Thyroid gland (tissue), 4 donors: ENCODE data around the gene NADK2. TPM values are rescaled to one million over a fixed set of nuclear protein-coding genes. Genes with fewer than 3 reads are reported as not detected.

Source experiments
- DNase-seq, 2 donors: peaks; one replicate each; pipeline ENCODE4 v3.0.0-alpha.2; 2019
- H3K27ac ChIP-seq, 3 donors: fragments of 200-600 bp; sonication (generic); 1 replicate in 2 of 3; 2 replicates in 1 of 3; pipeline ENCODE4 v1.5.1; 2016 to 2019; ENCODE audit warnings: mild to moderate bottlenecking in 1 of 3, moderate library complexity in 1 of 3
- H3K27me3 ChIP-seq: fragments of 200-600 bp; sonication (generic); one replicate; pipeline ENCODE4 v1.5.1; 2019
- H3K36me3 ChIP-seq, 2 donors: fragments of 200-600 bp; sonication (generic); one replicate each; pipeline ENCODE4 v1.5.1; 2016 to 2019
- H3K4me1 ChIP-seq, 2 donors: fragments of 200-600 bp; sonication (generic); one replicate each; pipeline ENCODE4 v1.5.1; 2017 to 2019
- H3K4me3 ChIP-seq, 3 donors: fragments of 200-600 bp; sonication (generic); replicated peaks in 1 of 3; 1 replicate in 2 of 3; 2 replicates in 1 of 3; pipeline ENCODE4 v1.5.1; 2016; ENCODE audit warnings: mild to moderate bottlenecking in 1 of 3
- H3K9me3 ChIP-seq: fragments of 200-600 bp; sonication (generic); one replicate; pipeline ENCODE4 v1.5.1; 2017
- POLR2A ChIP-seq, 2 donors: fragments of 450-650 bp; IDR thresholded peaks; one replicate each; pipeline ENCODE4 v1.6.1; 2017; ENCODE audit warnings: antibody characterized with exemption in 2 of 2, mild to moderate bottlenecking in 2 of 2, moderate library complexity in 1 of 2
- WGBS, 2 donors: methylation state at CpG; one replicate each; pipeline ENCODE4 v1.1.5; 2017; 5-methylcytosine and 5-hydroxymethylcytosine counted together
- intact Hi-C: fragments of 100-400 bp; cut with DNase I; formaldehyde crosslinking; loops from one replicate; pipeline ENCODE4 v1.15.1; 2023
- total RNA-seq, 4 donors: library from RNA; depleted of rRNA; stranded (reverse); fragments of >200 nt; gene quantifications; one replicate each; pipeline ENCODE4 v1.2.3, GENCODE V29; 2016
- TF ChIP-seq, protein P1 (sequence below), 6 experiments: fragments of 200-600 bp in 3 of 6; fragments of 450-650 bp in 3 of 6; sonication (generic) in 3 of 6; IDR thresholded peaks; one replicate each; pipeline ENCODE4 v1.5.1; 2016 to 2019; ENCODE audit warnings: antibody characterized with exemption in 6 of 6, mild to moderate bottlenecking in 2 of 6, inconsistent platforms in 1 of 6, moderate library complexity in 1 of 6

NADK2 gene
- total RNA-seq, 4 donors from 2014 or later = 28.8 to 47.2 (median 44.4) TPM

DNA sequence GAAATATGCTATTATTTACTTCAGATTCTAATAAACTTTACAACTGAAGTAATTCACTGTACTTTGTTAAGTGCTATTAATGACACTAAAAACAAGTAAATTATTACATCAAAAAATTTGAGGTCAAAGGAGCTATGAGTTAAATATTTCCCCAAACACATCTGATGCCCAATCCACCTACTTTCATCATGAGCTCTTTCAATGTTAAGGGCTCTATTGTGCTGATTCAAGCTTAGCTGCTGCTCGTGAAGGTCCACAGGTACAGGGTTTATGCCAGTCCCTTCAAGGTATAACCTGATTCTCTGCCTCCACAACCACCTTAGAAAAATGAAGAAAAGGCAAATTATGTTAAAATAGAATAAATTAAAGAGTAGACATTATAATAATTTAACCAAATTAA, 24.2 kb downstream of the NADK2 start:
- no peak for DNase-seq
- Histone ChIP-seq H3K4me3 (no peak overlapping the region), H3K27me3 (no peaks in the 10 kb centered on the region), H3K9me3 (no peaks in the 10 kb centered on the region), H3K27ac (no peak overlapping the region), H3K4me1 (no peaks in the 10 kb centered on the region), H3K36me3 (peaks cover 3 to 6% of the 10 kb centered on the region in 2 donors)
- no peak for TF ChIP-seq POLR2A (IDR thresholded peaks at IDR 0.05)
- TF ChIP-seq, protein P1, sequence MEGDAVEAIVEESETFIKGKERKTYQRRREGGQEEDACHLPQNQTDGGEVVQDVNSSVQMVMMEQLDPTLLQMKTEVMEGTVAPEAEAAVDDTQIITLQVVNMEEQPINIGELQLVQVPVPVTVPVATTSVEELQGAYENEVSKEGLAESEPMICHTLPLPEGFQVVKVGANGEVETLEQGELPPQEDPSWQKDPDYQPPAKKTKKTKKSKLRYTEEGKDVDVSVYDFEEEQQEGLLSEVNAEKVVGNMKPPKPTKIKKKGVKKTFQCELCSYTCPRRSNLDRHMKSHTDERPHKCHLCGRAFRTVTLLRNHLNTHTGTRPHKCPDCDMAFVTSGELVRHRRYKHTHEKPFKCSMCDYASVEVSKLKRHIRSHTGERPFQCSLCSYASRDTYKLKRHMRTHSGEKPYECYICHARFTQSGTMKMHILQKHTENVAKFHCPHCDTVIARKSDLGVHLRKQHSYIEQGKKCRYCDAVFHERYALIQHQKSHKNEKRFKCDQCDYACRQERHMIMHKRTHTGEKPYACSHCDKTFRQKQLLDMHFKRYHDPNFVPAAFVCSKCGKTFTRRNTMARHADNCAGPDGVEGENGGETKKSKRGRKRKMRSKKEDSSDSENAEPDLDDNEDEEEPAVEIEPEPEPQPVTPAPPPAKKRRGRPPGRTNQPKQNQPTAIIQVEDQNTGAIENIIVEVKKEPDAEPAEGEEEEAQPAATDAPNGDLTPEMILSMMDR (IDR thresholded peaks at IDR 0.05) = no peak
- WGBS, 2 donors = 81 to 85% methylated on average over 1 of the region's 1 CpG
- intact Hi-C loops = no loop called here

DNA sequence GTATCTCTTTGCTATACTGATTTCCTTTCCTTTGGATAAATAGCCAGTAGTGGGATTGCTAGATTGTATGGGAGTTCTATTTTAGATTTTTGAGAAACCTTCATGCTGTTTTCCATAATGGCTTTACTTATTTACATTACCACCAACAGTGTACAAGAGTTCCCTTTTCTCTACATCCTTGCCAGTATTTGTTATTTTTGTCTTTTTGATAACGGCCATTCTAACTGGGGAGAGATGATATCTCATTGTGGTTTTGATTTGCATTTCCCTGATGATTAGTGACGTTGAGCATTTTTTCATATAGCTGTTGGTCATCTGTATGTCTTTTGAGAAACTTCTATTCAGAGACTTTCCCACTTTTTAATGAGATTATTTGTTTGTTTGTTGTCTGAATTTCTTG, 25.8 kb downstream of the NADK2 start:
- Histone ChIP-seq H3K27ac (no peak overlapping the region), H3K9me3 (no peaks in the 10 kb centered on the region), H3K4me3 (no peak overlapping the region), H3K36me3 (peaks cover 3 to 6% of the 10 kb centered on the region in 2 donors), H3K4me1 (no peaks in the 10 kb centered on the region), H3K27me3 (no peaks in the 10 kb centered on the region)
- DNase-seq = no peak
- intact Hi-C loops = no loop called here
- no peak for TF ChIP-seq POLR2A (IDR thresholded peaks at IDR 0.05)
- TF ChIP-seq, protein P1 (IDR thresholded peaks at IDR 0.05) = no peak
- WGBS, 2 donors = 82 to 89% methylated on average over 2 of the region's 2 CpGs

DNA sequence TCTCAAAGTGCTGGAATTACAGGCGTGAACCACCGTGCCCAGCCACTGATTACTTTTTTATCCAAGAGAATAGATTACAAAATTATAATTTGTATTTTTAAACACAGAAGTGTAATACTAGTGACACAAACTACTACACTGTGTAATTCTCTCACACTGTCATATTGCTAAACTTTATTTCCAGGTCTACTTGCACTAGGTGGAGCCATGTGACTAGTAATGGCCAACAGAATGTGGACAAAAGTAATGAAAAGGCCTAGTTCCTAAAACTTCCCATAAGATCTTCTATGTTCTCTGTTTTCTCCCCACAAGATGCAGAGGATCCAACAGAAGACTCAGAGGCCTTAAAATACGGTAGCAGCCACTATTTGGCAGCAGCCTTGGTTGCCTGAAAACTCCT, 27.3 kb downstream of the NADK2 start:
- TF ChIP-seq, protein P1 (IDR thresholded peaks at IDR 0.05) = peak in 1 of 6 experiments; percentile 20
- no peak for TF ChIP-seq POLR2A (IDR thresholded peaks at IDR 0.05)
- Histone ChIP-seq H3K27me3 (no peaks in the 10 kb centered on the region), H3K4me3 (no peak overlapping the region), H3K36me3 (peaks cover 0 to 6% of the 10 kb centered on the region in 2 donors), H3K4me1 (no peaks in the 10 kb centered on the region), H3K9me3 (no peaks in the 10 kb centered on the region), H3K27ac (no peak overlapping the region)
- intact Hi-C loops = no loop called here
- WGBS, 2 donors = 93 to 96% methylated on average over 3 of the region's 3 CpGs
- no peak for DNase-seq

DNA sequence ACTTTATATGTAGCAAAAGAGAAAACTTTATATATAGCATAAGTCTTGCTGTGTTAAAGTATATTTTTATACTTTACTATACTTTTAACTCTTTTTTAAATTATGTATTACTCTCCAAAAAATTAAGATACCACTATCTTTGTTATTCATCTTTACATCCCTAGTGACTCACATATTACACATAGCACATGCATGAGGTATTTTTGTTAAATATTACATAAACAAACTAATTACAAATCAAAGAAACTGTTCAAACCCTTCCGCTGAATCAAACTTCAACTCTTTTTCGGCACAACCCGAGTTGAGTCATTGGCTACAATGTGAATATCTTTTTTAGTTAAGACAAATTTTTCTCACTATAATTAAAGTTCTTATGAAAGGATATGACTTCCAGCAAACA, 32.1 kb downstream of the NADK2 start:
- Histone ChIP-seq H3K9me3 (no peaks in the 10 kb centered on the region), H3K4me3 (no peak overlapping the region), H3K36me3 (no peaks in the 10 kb centered on the region), H3K27me3 (no peaks in the 10 kb centered on the region), H3K4me1 (no peaks in the 10 kb centered on the region), H3K27ac (no peak overlapping the region)
- DNase-seq = no peak
- 94 to 95% methylated on average over 3 of the region's 3 CpGs for WGBS, 2 donors
- TF ChIP-seq, protein P1 (IDR thresholded peaks at IDR 0.05) = no peak
- no peak for TF ChIP-seq POLR2A (IDR thresholded peaks at IDR 0.05)
- intact Hi-C loops = no loop called here

DNA sequence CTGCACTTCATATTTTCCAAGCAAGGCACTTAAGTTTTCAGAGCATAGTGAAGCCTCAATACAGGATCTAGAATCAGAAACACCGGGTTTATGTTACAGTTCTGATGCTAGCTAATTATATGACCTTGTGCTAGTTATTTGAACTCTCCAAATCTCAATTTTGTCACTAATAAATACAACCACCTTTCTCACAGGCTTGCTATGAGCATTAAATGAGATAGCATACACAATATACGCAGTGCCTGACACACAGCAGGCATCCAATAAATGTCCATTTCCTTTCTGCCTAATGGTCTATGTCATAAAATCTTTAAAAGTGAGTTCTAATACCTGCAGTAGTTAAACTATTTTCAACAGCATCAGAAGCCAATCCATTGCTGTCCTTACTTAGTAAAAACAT, 32.9 kb downstream of the NADK2 start:
- Histone ChIP-seq H3K4me3 (no peak overlapping the region), H3K9me3 (no peaks in the 10 kb centered on the region), H3K27ac (no peak overlapping the region), H3K4me1 (no peaks in the 10 kb centered on the region), H3K27me3 (no peaks in the 10 kb centered on the region), H3K36me3 (no peaks in the 10 kb centered on the region)
- no peak for TF ChIP-seq POLR2A (IDR thresholded peaks at IDR 0.05)
- TF ChIP-seq, protein P1 (IDR thresholded peaks at IDR 0.05) = no peak
- no peak for DNase-seq
- intact Hi-C loops = no loop called here
- 95 to 99% methylated on average over 2 of the region's 2 CpGs for WGBS, 2 donors
